Smooth muscle cell of the pulmonary artery (primary cell): ENCODE data around the gene DIS3. TPM values are rescaled to one million over a fixed set of nuclear protein-coding genes. Genes with fewer than 3 reads are reported as not detected.

ENCODE experiments used
- total RNA-seq: library from RNA; depleted of rRNA; stranded (reverse); fragments of >200 nt; gene quantifications from 2 replicates; pipeline ENCODE4 v1.2.3, GENCODE V29; 2014

Gene DIS3, protein sequence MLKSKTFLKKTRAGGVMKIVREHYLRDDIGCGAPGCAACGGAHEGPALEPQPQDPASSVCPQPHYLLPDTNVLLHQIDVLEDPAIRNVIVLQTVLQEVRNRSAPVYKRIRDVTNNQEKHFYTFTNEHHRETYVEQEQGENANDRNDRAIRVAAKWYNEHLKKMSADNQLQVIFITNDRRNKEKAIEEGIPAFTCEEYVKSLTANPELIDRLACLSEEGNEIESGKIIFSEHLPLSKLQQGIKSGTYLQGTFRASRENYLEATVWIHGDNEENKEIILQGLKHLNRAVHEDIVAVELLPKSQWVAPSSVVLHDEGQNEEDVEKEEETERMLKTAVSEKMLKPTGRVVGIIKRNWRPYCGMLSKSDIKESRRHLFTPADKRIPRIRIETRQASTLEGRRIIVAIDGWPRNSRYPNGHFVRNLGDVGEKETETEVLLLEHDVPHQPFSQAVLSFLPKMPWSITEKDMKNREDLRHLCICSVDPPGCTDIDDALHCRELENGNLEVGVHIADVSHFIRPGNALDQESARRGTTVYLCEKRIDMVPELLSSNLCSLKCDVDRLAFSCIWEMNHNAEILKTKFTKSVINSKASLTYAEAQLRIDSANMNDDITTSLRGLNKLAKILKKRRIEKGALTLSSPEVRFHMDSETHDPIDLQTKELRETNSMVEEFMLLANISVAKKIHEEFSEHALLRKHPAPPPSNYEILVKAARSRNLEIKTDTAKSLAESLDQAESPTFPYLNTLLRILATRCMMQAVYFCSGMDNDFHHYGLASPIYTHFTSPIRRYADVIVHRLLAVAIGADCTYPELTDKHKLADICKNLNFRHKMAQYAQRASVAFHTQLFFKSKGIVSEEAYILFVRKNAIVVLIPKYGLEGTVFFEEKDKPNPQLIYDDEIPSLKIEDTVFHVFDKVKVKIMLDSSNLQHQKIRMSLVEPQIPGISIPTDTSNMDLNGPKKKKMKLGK
- total RNA-seq, result 36.6 and 44.1 TPM in 2 replicates

DNA sequence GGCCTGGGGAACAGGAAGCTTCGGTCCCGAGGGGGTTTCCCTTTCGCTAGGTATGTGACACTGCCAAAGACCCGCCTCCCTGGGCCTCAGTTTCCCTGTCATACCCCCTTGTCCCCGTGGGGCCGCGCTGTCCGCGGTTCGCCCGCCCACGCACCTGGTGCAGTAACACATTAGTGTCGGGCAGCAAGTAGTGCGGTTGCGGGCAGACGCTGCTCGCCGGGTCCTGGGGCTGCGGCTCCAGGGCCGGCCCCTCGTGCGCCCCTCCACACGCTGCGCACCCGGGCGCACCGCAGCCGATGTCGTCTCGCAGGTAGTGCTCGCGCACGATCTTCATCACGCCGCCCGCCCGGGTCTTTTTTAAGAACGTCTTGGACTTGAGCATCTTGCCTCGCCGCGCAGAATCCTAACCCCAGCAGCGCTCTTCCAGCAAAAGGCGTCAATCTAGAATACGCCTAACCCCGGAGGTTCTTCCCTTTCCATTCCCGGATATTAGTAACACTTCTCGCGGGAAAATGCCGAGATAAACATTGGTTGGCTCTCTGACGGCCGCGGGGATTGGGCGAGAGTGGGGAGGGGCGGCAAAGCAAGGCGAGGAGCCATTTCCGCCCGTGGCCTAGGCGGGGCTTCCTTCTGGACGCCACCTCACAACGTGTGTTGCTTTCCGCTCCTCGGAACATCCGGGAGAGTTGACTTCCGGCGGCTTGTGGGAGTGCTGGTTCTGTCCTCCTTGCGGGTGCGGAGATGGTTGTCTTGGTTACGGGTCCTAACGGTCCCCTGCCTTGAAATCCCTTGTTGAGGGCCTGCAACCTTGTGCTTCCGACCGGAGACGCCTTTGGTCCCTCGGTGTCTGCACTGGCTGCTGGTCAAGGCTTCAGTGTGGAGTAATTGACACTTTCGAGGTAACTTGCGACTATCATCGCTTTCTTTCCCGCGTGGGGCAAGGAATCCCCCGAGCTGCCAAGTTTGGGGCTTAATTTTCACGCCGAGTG, at the start of gene DIS3, which contains the start of gene PIBF1:
Gene DIS3 (minus strand): TSS at position 450 of the 989 bp plus-strand sequence. CDS start 68 bp downstream, at position 382.
Gene PIBF1 (plus strand): TSS at position 683 of the 989 bp plus-strand sequence. CDS start 1,337 bp downstream, outside the sequence.

DNA sequence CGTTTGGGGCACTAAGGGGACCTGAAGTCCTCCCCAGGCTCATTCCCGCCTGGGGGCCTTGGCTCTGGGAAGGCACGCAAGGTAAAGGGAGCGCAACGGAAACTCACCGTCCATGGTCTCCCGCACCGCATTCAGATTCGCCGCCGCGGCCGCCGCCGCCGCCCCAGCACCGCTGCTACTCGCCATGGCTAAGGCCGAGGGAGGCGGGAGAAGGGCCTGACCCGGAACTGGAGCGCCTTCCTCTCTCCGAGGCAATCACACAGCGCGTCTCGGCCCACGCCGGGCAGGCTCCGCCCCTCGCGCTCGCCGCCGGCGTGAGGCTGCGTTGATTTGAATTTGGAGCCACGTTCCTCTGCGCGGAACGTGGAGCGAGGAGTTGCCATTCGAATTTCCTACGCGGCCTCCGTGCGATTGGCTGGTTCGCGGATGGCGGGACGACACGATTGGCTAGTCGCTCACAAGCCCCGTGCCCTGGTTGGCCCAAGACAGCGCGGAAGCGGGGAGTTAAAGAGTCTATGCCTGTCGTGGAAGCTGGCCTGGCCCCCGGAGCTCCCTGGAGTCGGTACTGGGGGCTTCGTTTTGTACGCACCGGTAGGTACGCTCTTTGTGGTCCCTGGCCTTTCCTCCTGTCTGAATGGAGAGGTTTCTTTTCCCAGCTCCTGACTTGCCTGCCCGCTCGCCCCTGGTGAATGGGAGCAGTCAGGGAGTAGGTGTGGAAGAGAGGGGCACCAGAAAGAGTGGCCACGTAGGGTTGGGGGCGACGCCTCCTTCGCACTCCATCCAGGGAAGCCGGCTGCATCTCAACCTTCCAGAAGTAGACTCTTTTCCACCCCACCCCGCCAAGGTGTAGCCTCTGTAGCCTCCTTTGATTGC, 54.0 kb downstream of the DIS3 start, which contains the start of the genes BORA and MZT1:
Gene BORA (plus strand): TSS at position 507 of the 873 bp plus-strand sequence. CDS start 1,018 bp downstream, outside the sequence.
Gene MZT1 (minus strand): TSS at position 213 of the 873 bp plus-strand sequence. CDS start 27 bp downstream, at position 186.

Other genes with a start within 250 kb of the DIS3 start
- 8.3 and 13.1 TPM in 2 replicates for gene MZT1, start 54.3 kb downstream of the DIS3 start, total RNA-seq
- 2.3 and 2.8 TPM in 2 replicates for gene BORA, start 54.0 kb downstream of the DIS3 start, total RNA-seq
- gene PIBF1, start 233 bp upstream of the DIS3 start, total RNA-seq, result 12.8 and 13.2 TPM in 2 replicates